Nephron progenitor cell (in vitro differentiated cells): ENCODE results near the gene RAB40C.

Experiments
- DNase-seq: peaks from one replicate; pipeline ENCODE4 v3.0.0; 2021
- H3K27ac Mint-ChIP-seq: 2 replicates; pipeline ENCODE4 v1.8.0; 2021; ENCODE audit warnings: mild to moderate bottlenecking, moderate library complexity, mixed read lengths
- H3K27me3 Mint-ChIP-seq: 2 replicates; pipeline ENCODE4 v1.8.0; 2021; ENCODE audit warnings: mild to moderate bottlenecking, low read depth, mixed read lengths; ENCODE audit not compliant: poor library complexity
- H3K36me3 Mint-ChIP-seq: 2 replicates; pipeline ENCODE4 v1.8.0; 2021; ENCODE audit warnings: low read depth, mixed read lengths
- H3K4me1 Mint-ChIP-seq: 2 replicates; pipeline ENCODE4 v1.8.0; 2021; ENCODE audit warnings: mixed read lengths
- H3K4me3 Mint-ChIP-seq: 2 replicates; pipeline ENCODE4 v1.8.0; 2021; ENCODE audit warnings: mild to moderate bottlenecking, moderate library complexity, mixed read lengths
- H3K9me3 Mint-ChIP-seq: 2 replicates; pipeline ENCODE4 v1.8.0; 2021; ENCODE audit warnings: mild to moderate bottlenecking, moderate library complexity, mixed read lengths
- CTCF ChIP-seq: fragments of 200-600 bp; sonication (generic); IDR thresholded peaks from 2 replicates; pipeline ENCODE4 v1.5.0; 2021; ENCODE audit warnings: antibody characterized with exemption

RAB40C gene

GRCh38 chr16:603933-604332, 14.1 kb downstream of the RAB40C start:
- Mint-ChIP-seq H3K27ac (no peak overlapping the region), H3K36me3 (peaks cover 70% of the 10 kb centered on the region), H3K4me1 (peaks cover 28% of the 10 kb centered on the region), H3K27me3 (peaks cover 7% of the 10 kb centered on the region), H3K9me3 (peaks cover 45% of the 10 kb centered on the region), H3K4me3 (no peak overlapping the region)
- no peak for TF ChIP-seq CTCF
- no peak for DNase-seq

- Mint-ChIP-seq H3K27ac (no peak overlapping the region), H3K9me3 (peaks cover 50% of the 10 kb centered on the region), H3K4me3 (no peak overlapping the region), H3K4me1 (peaks cover 39% of the 10 kb centered on the region), H3K36me3 (peaks cover 63% of the 10 kb centered on the region), H3K27me3 (peaks cover 7% of the 10 kb centered on the region)
- TF ChIP-seq CTCF = no peak
- DNase-seq = no peak
These were observed 16.9 kb downstream of the RAB40C start for GRCh38 chr16:606656-607307.

GRCh38 chr16:608019-608418, 18.2 kb downstream of the RAB40C start:
- no peak for TF ChIP-seq CTCF
- H3K4me3 Mint-ChIP-seq = no peak overlapping the region
- H3K27me3 Mint-ChIP-seq = peaks cover 3% of the 10 kb centered on the region
- H3K27ac Mint-ChIP-seq = no peak overlapping the region
- DNase-seq = no peak
- peaks cover 45% of the 10 kb centered on the region for H3K9me3 Mint-ChIP-seq
- H3K4me1 Mint-ChIP-seq = peaks cover 34% of the 10 kb centered on the region
- H3K36me3 Mint-ChIP-seq = peaks cover 58% of the 10 kb centered on the region

GRCh38 chr16:609316-609715, 19.4 kb downstream of the RAB40C start:
- DNase-seq = no peak
- TF ChIP-seq CTCF = no peak
- Mint-ChIP-seq H3K9me3 (peaks cover 46% of the 10 kb centered on the region), H3K27ac (peak overlapping the region; percentile 83), H3K4me1 (peaks cover 28% of the 10 kb centered on the region), H3K36me3 (peaks cover 58% of the 10 kb centered on the region), H3K27me3 (peaks cover 3% of the 10 kb centered on the region), H3K4me3 (no peak overlapping the region)

- Mint-ChIP-seq H3K27ac (peak overlapping the region; percentile 82), H3K27me3 (peaks cover 3% of the 10 kb centered on the region), H3K9me3 (peaks cover 45% of the 10 kb centered on the region), H3K36me3 (peaks cover 58% of the 10 kb centered on the region), H3K4me3 (no peak overlapping the region), H3K4me1 (peaks cover 33% of the 10 kb centered on the region)
- no peak for TF ChIP-seq CTCF
- no peak for DNase-seq
These were observed 20.1 kb downstream of the RAB40C start for GRCh38 chr16:609984-610383.
